ENCODE measurements around the gene C1orf105.

DNA sequence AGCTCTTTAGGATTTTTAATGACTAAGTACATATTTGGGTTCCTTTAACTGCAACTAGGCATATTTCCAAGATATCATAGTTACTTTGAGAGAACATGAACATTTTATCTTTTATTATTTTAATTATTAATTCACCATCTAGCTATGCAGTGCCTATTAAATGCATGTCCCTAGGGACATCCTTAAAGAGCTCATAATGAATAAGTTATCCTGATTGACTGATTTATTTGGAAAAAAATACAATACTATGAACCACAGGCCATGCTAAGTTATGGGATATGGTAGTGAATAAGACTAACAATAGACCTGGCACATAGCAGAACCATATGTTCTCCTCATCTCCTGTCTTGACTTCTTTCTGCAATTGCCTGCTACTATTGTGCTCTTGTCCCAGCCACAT lies 16.4 kb upstream of the C1orf105 start:
- TF ChIP-seq, protein P1, sequence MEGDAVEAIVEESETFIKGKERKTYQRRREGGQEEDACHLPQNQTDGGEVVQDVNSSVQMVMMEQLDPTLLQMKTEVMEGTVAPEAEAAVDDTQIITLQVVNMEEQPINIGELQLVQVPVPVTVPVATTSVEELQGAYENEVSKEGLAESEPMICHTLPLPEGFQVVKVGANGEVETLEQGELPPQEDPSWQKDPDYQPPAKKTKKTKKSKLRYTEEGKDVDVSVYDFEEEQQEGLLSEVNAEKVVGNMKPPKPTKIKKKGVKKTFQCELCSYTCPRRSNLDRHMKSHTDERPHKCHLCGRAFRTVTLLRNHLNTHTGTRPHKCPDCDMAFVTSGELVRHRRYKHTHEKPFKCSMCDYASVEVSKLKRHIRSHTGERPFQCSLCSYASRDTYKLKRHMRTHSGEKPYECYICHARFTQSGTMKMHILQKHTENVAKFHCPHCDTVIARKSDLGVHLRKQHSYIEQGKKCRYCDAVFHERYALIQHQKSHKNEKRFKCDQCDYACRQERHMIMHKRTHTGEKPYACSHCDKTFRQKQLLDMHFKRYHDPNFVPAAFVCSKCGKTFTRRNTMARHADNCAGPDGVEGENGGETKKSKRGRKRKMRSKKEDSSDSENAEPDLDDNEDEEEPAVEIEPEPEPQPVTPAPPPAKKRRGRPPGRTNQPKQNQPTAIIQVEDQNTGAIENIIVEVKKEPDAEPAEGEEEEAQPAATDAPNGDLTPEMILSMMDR (IDR thresholded peaks at IDR 0.05 in 4 of 5, conservative IDR thresholded peaks at IDR 0.05 in 1 of 5): no peak
- no peak for TF ChIP-seq POLR2A (IDR thresholded peaks at IDR 0.05)

All from gastrocnemius medialis (tissue), 4 donors.